HUDEP-2 (cell line): ENCODE measurements around the gene TMEM119.
"Not testable (repeated sequence)": the region's sequence is repeated elsewhere in the genome, so short reads cannot be mapped to it uniquely, and the experiment has no call there.

Experiments
- DNase-seq, 76 experiments: peaks; one replicate each; lab custom pipeline; 2025; ENCODE audit not compliant: unreplicated experiment in 76 of 76; lab: John Stamatoyannopoulos, UW

The TMEM119 gene

GRCh38 chr12:108635201-108635996 lies 37.5 kb upstream of the TMEM119 start:
- DNase-seq: peak in 1 of 76 experiments; percentile 23

GRCh38 chr12:108634341-108634751 lies 36.5 kb upstream of the TMEM119 start:
- peak in 74 of 76 experiments; percentile 20 to 89 (median 69) for DNase-seq

DNA sequence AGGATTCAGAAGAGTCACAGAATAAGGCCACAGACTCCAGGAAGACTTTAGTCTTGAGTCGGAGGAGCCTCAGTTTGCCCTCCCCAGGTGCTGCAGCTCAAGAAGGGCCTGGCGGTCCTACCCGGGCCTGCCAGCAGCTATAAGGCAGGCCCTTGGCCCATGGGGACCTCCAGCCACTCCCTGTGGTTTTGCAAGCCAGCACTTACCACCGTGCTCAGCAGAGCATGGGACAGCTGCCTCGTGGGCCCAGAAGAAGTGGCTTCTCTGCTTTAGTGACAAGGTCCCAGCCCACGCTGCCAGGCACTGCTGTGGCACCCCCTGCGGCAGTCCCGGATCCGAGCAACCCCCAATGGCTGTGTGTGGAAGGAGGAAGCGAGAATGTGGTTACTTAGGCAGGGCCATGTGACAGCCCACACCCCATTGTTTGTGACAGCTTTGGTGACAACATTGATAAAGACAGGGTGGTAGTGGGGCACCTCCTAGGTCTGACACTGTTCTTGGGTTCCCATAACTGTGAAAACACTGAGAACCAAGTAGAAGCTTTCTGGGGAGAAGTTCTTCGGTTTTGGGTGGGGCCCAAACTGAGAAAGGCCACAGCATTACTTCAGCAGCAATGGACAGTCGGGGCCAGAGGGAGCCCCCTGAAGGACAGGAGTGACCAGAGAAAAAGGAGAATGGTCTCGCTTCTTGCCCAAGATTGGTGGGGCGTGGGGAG lies 35.8 kb upstream of the TMEM119 start, which contains the start of gene SELPLG:
Gene SELPLG (minus strand): TSS at position 361 of the 715 bp plus-strand sequence. CDS start 9,587 bp downstream, outside the sequence.
- DNase-seq: peak in 74 of 76 experiments; percentile 23 to 91 (median 77)

- no peak for DNase-seq
Observed at GRCh38 chr12:108633081-108633533, 35.2 kb upstream of the TMEM119 start.

- peak in 2 of 76 experiments; percentile 32 to 33 for DNase-seq
Observed at GRCh38 chr12:108631261-108631660, 33.4 kb upstream of the TMEM119 start.

DNA sequence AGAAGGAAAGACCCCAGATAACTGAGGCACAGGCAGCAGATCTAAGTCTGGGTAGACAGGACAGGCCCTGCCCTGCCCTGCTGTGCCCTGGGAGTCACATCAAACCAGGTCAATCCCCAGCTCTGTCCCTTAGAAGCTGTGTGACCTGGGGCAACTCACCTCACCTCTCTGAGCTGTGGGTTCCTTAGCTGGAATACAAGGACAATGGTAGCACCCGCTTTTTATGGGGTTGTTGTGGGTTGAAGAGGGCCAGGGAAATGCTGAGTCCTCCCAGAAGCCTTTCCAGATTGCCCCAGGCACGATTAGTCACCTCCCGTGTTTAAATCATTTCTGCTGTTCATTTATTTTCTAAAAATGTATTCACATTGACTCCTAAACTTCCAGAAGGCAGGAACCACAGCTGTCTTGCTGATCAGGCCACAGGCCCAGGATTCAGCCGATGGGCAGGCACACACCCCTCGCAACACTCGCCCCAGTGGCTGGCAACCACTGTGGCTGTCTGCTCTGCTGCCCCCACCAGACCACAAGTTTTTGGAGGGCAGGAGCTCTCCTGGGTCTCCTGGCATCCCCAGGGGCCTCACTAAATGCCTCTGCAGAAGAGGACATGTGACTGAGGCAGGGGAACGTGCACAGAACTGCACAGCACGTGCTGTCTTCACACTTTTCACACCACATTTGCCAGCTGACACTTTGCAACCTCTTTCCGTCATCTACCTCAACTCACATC lies 32.8 kb upstream of the TMEM119 start:
- DNase-seq: peak in 48 of 76 experiments; percentile 4 to 59 (median 32)

DNA sequence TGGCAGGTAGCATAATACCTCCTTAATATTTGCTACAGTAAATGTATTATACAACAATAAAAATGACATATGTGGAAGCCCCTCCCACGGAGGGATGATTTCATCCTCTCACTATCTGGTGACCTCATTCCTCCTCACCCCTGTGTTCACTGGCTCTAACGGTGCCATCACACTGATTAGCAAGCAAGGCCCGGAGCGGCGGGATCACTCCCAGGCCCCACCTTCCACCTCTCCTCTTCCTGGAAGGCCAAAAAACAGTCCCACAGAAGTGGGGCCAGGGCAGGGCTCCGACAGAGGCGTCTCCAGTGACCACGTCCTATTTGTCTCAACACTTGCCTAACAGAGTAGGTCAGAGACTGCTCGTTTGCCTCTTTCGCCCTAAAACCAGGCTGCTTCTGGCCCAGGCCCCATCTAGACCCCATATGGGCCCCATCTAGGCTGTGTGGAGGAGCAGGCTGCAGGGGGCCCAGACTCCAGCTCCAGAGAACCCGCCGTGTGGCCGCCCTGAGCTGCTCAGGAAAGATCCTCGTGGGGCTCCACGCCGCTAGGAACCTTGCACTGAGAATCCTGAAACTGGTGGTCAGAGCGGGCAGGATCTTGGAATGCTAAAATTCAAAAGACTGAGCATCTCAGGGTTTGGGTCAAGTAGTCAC lies 32.1 kb upstream of the TMEM119 start:
- DNase-seq: peak in 74 of 76 experiments; percentile 43 to 90 (median 78)

DNA sequence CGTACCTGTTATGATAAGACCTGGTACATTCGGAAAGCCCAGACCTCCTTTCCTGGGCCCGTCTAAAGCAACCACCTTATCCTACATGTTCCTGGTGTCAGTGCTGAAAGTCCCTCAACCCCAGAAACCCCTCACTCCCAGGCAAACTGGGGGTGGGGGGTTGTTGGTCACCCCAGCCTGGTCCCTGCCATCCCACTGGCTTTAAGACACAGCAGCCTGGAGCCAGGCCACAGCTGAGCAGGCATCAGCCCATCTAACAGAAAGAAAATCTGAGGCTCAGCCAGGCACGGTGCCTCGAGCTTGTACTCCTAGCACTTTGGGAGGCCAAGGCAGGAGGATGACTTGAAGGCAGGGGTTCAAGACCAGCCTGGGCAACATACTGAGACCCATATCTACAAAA lies 31.3 kb upstream of the TMEM119 start:
- peak in 10 of 76 experiments; percentile 9 to 47 (median 30) for DNase-seq

GRCh38 chr12:108627134-108627920 lies 29.4 kb upstream of the TMEM119 start:
- no peak for DNase-seq

DNA sequence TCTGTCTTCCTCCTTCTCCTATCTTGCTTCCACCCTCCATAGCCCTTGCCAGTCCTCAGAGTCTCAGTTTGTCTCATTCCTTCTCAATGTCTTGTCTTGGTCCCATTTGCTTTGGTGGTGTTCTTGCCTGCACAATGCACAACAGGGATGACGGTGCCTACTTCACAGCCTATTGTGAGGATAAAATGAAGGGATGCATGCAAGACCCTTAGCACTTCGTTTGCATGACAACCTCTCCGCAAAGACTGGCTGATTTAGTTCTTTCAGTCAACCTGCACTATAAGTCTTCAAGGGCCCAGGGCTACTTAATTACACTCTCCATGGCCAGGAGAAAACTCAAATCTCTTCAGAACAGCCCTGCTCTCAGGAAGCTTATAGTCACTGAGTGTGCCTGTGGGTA lies 27.3 kb upstream of the TMEM119 start:
- no peak for DNase-seq

- no peak for DNase-seq
Observed at GRCh38 chr12:108623577-108623976, 25.7 kb upstream of the TMEM119 start.

DNA sequence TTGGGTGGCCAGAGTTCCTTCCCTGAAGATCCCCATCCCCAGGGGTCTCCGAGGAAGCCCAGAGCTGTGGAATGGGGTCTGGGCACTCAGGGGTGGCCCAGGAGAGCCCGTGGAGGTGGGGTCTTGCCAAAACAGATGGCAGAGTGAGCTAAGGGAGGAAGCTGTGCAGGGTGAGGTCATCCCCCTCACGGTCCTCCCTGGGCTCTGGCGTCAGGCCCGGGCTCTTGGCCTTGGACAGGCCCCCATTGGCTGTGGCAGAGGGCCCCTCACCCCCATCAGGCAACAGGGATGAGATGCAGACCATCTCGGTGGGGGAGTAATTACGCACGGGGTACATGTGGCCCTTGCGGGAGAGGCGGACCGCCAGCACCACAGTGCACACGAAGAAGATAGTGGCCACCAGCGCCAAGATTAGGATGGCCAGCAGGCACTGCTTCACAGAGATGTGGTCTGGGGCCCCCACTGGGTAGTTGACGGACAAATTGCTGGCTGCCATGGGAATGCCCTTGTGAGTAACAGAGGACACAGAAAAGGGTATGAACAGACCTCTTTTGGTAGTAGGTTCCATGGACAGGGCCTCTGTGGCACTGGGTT lies 25.1 kb upstream of the TMEM119 start:
- DNase-seq: no peak

- no peak for DNase-seq
Observed at GRCh38 chr12:108622421-108622820, 24.5 kb upstream of the TMEM119 start.

DNA sequence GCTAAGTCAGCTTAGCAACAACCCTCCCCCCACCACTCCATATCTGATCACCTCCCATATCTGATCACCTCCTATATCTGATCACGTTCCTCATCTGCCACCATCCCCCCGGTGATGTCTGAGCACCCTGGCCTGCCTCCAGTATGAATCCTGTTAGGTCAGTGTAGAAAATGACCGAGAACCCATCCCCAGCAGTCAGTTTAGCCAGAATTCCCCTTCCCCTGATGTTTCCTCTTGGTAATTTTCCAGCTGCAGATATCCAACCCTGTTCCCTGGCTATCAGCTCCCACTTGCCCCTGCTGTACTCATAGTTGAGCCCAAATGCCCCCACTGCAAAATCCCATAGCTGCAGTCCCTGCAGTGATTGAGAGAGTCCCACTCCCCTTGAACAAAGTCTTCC lies 23.3 kb upstream of the TMEM119 start:
- no peak for DNase-seq

GRCh38 chr12:108620236-108620879 lies 22.5 kb upstream of the TMEM119 start:
- no peak for DNase-seq

- DNase-seq: no peak
Observed at GRCh38 chr12:108619369-108620160, 21.7 kb upstream of the TMEM119 start.

GRCh38 chr12:108618953-108619274 lies 21.0 kb upstream of the TMEM119 start:
- DNase-seq: not testable (repeated sequence)
